HepG2 (cell line): Measurements from ENCODE around the gene TOMM6. TPM values are rescaled to one million over a fixed set of nuclear protein-coding genes. Genes with fewer than 3 reads are reported as not detected.

ENCODE experiments used
- CBFB ChIP-seq: sonication (generic); formaldehyde crosslinking; IDR thresholded peaks from 2 replicates; pipeline ENCODE4 v1.4.0; 2020; ENCODE audit warnings: missing genetic modification reagents
- CREB1 ChIP-seq, 2 experiments: fragments of 450-650 bp in 1 of 2; IDR thresholded peaks; 2 replicates each; pipeline ENCODE4 v1.6.1; 2016 to 2017; ENCODE audit warnings: control low read depth in 1 of 2, mild to moderate bottlenecking in 1 of 2, missing compliant biosample characterization in 1 of 2, missing genetic modification characterization in 1 of 2
- GZF1 ChIP-seq: sonication (generic); formaldehyde crosslinking; IDR thresholded peaks from 2 replicates; pipeline ENCODE4 v1.5.1; 2020; ENCODE audit warnings: mild to moderate bottlenecking, missing genetic modification reagents
- HDAC2 ChIP-seq: sonication (generic); formaldehyde crosslinking; IDR thresholded peaks from 2 replicates; pipeline ENCODE4 v1.4.0; 2020; ENCODE audit warnings: missing genetic modification reagents
- KDM2A ChIP-seq: sonication (generic); formaldehyde crosslinking; IDR thresholded peaks from 2 replicates; pipeline ENCODE4 v1.4.0; 2020; ENCODE audit warnings: low read depth, missing genetic modification reagents, borderline replicate concordance
- MBD4 ChIP-seq: IDR thresholded peaks from 2 replicates; pipeline ENCODE4 v1.6.1; 2012; ENCODE audit warnings: low read length, inconsistent platforms, borderline replicate concordance
- NR2F2 ChIP-seq: IDR thresholded peaks from 2 replicates; pipeline ENCODE4 v1.6.1; 2012; ENCODE audit warnings: low read depth, inconsistent platforms, borderline replicate concordance
- PAXIP1 ChIP-seq: sonication (generic); formaldehyde crosslinking; conservative IDR thresholded peaks from 2 replicates; pipeline ENCODE4 v1.4.0; 2020; ENCODE audit warnings: mild to moderate bottlenecking, missing genetic modification reagents, moderate library complexity
- SP140L ChIP-seq: sonication (generic); formaldehyde crosslinking; IDR thresholded peaks from 2 replicates; pipeline ENCODE4 v1.4.0; 2020; ENCODE audit warnings: missing genetic modification reagents, borderline replicate concordance
- TFDP2 ChIP-seq: sonication (generic); formaldehyde crosslinking; IDR thresholded peaks from 2 replicates; pipeline ENCODE4 v1.4.0; 2020; ENCODE audit warnings: missing genetic modification reagents
- XRCC5 ChIP-seq: fragments of 200-400 bp; formaldehyde crosslinking; optimal IDR thresholded peaks from 2 replicates; pipeline ENCODE3; 2017; ENCODE audit warnings: mild to moderate bottlenecking, low read length
- ZBTB20 ChIP-seq: sonication (generic); formaldehyde crosslinking; IDR thresholded peaks from 2 replicates; pipeline ENCODE4 v1.8.1; 2023; ENCODE audit warnings: missing genetic modification reagents, low read depth, mild to moderate bottlenecking, borderline replicate concordance
- ZEB1 ChIP-seq: IDR thresholded peaks from 2 replicates; pipeline ENCODE4 v1.6.1; 2012; ENCODE audit warnings: mild to moderate bottlenecking, low read depth, inconsistent platforms; ENCODE audit not compliant: insufficient replicate concordance
- ZFP41 ChIP-seq: sonication (generic); formaldehyde crosslinking; IDR thresholded peaks from 2 replicates; pipeline ENCODE4 v1.4.0; 2020; ENCODE audit warnings: mild to moderate bottlenecking, missing genetic modification reagents, borderline replicate concordance
- ZMAT3 ChIP-seq: sonication (generic); formaldehyde crosslinking; conservative IDR thresholded peaks from 2 replicates; pipeline ENCODE4 v1.7.0; 2021; ENCODE audit warnings: missing genetic modification reagents
- ZMYM3 ChIP-seq: sonication (generic); formaldehyde crosslinking; IDR thresholded peaks from 2 replicates; pipeline ENCODE4 v1.5.1; 2020; ENCODE audit warnings: mild to moderate bottlenecking, missing genetic modification reagents
- ZNF234 ChIP-seq: sonication (generic); formaldehyde crosslinking; conservative IDR thresholded peaks from 2 replicates; pipeline ENCODE4 v1.5.1; 2020; ENCODE audit warnings: mild to moderate bottlenecking, missing genetic modification reagents
- ZNF468 ChIP-seq: sonication (generic); formaldehyde crosslinking; IDR thresholded peaks from 2 replicates; pipeline ENCODE4 v1.8.0; 2022; ENCODE audit warnings: mild to moderate bottlenecking, moderate library complexity, missing genetic modification reagents
- ZNF501 ChIP-seq: sonication (generic); formaldehyde crosslinking; IDR thresholded peaks from 2 replicates; pipeline ENCODE4 v1.5.1; 2020; ENCODE audit warnings: mild to moderate bottlenecking, moderate library complexity, missing genetic modification reagents
- ZNF503 ChIP-seq: sonication (generic); formaldehyde crosslinking; IDR thresholded peaks from 2 replicates; pipeline ENCODE4 v1.4.0; 2020; ENCODE audit warnings: missing genetic modification reagents
- ZNF552 ChIP-seq: sonication (generic); formaldehyde crosslinking; IDR thresholded peaks from 2 replicates; pipeline ENCODE4 v1.9.0; 2022; ENCODE audit warnings: missing genetic modification reagents, mild to moderate bottlenecking, borderline replicate concordance
- ZNF580 ChIP-seq: IDR thresholded peaks from 2 replicates; pipeline ENCODE4 v1.6.1; 2016; ENCODE audit warnings: low read depth, borderline replicate concordance
- polyA plus RNA-seq, 8 experiments: library from polyadenylated mRNA; depleted of rRNA in 3 of 8; stranded (reverse) in 7 of 8; unstranded in 1 of 8; fragments of >200 nt; fragmentation: Illumina TruSeq in 4 of 8; extraction: Trizol in 4 of 8; gene quantifications; 2 replicates each; pipeline versions ENCODE4 v1.2.1 to v1.2.3, GENCODE V29; 2011 to 2016; ENCODE audit warnings: low read depth in 4 of 8, missing spikeins in 1 of 8, mixed read lengths in 1 of 8; ENCODE audit not compliant: insufficient read depth in 1 of 8
- total RNA-seq, 5 experiments: library from RNA; depleted of rRNA; stranded (reverse); fragments of >200 nt; fragmentation: Illumina TruSeq; extraction: Trizol; gene quantifications; 2 replicates each; pipeline ENCODE4 v1.2.3, GENCODE V29; 2016; ENCODE audit warnings: low read depth in 1 of 5

TOMM6 gene
- total and polyA plus RNA-seq, 2 of the 13 experiments (the other 11 are each of a cell fraction or from before 2014, with no cell fraction given) = 320 to 321 TPM

GRCh38 chr6:41786451-41787218 is 859 bp upstream of the TOMM6 start (continued):
- TF ChIP-seq ZFP41 (CRISPR knock-in tag) (no peak), NR2F2 (no peak), ZNF234 (peak; percentile 90; the same call in 1 of the 2 replicates), CBFB (CRISPR knock-in tag) (0 out of 2 replicates have a peak, but pooled peaks have one; percentile 67), ZEB1 (peak; percentile 25), ZBTB20 (peak; percentile 36), HDAC2 (CRISPR knock-in tag) (peak; percentile 26; the same call in 1 of the 2 replicates), ZNF503 (CRISPR knock-in tag) (peak; percentile 49; the same call in 1 of the 2 replicates), CREB1 (IDR thresholded peaks at IDR 0.05) (no peak), CREB1 (CRISPR knock-in tag; IDR thresholded peaks at IDR 0.05) (no peak), TFDP2 (peak; percentile 82), SP140L (CRISPR knock-in tag) (0 out of 2 replicates have a peak, but pooled peaks have one; percentile 4), ZMYM3 (CRISPR knock-in tag) (no peak; the same call in 1 of the 2 replicates), ZNF468 (CRISPR knock-in tag) (no peak; the same call in 1 of the 2 replicates), ZNF580 (CRISPR knock-in tag) (peak; percentile 56; the same call in 1 of the 2 replicates), MBD4 (no peak), ZNF552 (no peak), KDM2A (CRISPR knock-in tag) (peak; percentile 77), GZF1 (CRISPR knock-in tag) (0 out of 2 replicates have a peak, but pooled peaks have one; percentile 23), XRCC5 (peak; percentile 96), ZMAT3 (peak; percentile 84), ZNF501 (CRISPR knock-in tag) (no peak), PAXIP1 (CRISPR knock-in tag) (peak; percentile 41; the same call in 1 of the 2 replicates)
